ENCODE results near the gene STAT6.

The STAT6 gene

DNA sequence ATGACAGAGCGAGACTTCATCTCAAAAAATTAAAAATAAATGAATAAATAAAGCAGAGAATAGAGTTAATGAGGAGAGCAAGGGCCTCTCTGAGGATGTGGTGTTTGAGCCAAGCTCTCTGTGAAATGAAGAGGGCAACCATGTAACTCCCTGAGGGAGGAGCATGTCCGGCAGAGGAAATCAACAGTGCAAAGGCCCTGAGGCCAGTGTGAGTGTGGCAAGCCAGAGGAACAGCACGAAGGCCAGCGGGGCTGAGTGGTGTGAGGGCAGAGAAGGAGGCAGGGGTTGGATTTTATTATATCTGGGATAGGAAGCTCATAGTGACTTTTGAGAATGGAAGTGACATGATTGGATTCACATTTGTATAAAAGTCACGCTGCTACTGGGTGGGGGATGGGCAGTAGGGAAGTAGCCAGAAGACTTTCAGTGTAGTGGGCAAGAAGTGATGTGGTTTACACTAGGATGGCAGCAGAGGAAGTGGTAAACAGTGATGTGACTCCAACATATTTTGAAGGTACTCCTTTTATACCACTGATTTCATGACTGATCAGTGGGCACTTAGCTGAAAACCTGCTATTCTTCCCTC, 46.5 kb upstream of the STAT6 start:
- no peak overlapping the region for H3K4me3 ChIP-seq (ENCODE audit: low read depth, low read length)
- no peak for DNase-seq (ENCODE audit: low read depth)
- TF ChIP-seq, protein P1, sequence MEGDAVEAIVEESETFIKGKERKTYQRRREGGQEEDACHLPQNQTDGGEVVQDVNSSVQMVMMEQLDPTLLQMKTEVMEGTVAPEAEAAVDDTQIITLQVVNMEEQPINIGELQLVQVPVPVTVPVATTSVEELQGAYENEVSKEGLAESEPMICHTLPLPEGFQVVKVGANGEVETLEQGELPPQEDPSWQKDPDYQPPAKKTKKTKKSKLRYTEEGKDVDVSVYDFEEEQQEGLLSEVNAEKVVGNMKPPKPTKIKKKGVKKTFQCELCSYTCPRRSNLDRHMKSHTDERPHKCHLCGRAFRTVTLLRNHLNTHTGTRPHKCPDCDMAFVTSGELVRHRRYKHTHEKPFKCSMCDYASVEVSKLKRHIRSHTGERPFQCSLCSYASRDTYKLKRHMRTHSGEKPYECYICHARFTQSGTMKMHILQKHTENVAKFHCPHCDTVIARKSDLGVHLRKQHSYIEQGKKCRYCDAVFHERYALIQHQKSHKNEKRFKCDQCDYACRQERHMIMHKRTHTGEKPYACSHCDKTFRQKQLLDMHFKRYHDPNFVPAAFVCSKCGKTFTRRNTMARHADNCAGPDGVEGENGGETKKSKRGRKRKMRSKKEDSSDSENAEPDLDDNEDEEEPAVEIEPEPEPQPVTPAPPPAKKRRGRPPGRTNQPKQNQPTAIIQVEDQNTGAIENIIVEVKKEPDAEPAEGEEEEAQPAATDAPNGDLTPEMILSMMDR (IDR thresholded peaks at IDR 0.05; ENCODE audit: insufficient read depth, low read depth, low read length, missing control alignments): no peak

DNA sequence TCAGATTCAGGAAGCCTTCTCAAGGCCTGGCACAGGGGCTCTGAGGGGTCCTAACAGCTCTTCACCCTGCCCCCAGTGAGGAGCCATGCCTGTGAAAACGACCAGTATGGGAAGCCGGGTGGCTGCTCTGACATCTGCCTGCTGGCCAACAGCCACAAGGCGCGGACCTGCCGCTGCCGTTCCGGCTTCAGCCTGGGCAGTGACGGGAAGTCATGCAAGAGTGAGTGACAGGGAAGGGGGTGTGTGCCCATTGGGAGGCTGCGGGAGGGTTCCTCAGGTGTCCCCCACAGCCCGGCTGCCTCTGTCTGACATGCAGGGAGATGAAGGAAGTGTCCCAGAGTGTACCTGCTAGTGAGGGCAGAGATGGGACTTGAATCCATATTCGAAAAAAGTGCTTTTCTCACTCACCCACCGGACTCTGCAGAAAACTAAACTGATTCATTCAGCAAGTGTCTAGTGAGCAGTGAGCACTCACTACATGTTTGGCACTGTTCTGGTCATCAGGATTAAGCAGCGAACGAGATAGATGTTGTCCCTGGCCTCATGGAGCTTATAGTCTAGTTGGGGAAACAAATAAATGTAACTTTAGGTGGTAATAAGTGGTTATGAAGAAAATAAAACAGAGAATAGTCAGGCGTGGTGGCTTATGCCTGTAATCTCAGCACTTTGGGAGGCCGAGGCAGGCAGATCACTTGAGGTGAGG, 45.7 kb upstream of the STAT6 start:
- TF ChIP-seq, protein P1 (IDR thresholded peaks at IDR 0.05; ENCODE audit: insufficient read depth, low read depth, low read length, missing control alignments): no peak
- no peak for DNase-seq (ENCODE audit: low read depth)
- no peak overlapping the region for H3K4me3 ChIP-seq (ENCODE audit: low read depth, low read length)

DNA sequence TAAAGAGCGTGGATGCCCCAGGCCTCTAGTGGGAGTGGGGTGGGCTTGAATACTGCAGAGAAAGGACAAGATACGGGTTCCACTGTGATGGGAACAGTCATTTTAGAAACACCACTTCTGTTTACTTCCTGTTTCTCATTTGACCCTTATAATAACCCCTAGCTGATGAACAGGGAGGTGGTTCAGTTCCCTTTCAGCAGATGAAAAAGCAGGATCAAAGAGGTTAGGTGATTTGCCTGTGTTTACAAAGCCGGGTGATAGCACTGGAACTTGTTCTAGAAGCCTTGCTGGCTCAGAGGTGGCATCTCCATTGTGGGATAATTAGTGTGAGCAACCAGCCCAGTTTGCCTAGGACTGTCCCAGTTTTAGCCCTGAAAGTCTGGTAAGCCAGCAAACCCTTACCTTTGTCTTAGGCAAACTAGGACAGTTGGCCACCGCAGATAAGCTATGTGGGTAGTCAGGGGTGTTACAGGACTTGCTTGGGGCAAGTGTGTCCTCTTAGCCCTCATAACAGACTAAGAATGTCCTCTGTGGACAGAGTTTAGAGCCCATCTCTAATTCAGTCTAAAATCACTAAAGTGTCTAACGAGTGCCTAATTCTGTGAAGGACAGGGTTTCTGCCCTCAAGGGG, 43.8 kb upstream of the STAT6 start:
- peak; percentile 18 for DNase-seq (ENCODE audit: low read depth)
- H3K4me3 ChIP-seq (ENCODE audit: low read depth, low read length): no peak overlapping the region
- TF ChIP-seq, protein P1 (IDR thresholded peaks at IDR 0.05; ENCODE audit: insufficient read depth, low read depth, low read length, missing control alignments): no peak

DNA sequence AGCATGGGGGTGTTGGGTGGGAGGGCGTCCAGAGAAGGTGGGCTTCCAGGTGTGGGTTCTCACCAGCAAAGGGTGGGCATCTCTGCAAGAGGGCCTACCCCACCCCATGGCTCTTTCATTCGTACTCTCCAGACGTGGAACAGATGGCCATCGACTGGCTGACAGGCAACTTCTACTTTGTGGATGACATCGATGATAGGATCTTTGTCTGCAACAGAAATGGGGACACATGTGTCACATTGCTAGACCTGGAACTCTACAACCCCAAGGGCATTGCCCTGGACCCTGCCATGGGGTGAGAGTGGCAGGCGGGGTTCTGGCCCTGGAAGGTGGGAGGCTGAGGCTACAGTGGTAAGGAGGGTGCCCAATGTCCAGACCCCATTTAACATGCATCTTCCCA, 42.9 kb upstream of the STAT6 start:
- TF ChIP-seq, protein P1 (IDR thresholded peaks at IDR 0.05; ENCODE audit: insufficient read depth, low read depth, low read length, missing control alignments): no peak
- no peak overlapping the region for H3K4me3 ChIP-seq (ENCODE audit: low read depth, low read length)
- DNase-seq (ENCODE audit: low read depth): no peak

DNA sequence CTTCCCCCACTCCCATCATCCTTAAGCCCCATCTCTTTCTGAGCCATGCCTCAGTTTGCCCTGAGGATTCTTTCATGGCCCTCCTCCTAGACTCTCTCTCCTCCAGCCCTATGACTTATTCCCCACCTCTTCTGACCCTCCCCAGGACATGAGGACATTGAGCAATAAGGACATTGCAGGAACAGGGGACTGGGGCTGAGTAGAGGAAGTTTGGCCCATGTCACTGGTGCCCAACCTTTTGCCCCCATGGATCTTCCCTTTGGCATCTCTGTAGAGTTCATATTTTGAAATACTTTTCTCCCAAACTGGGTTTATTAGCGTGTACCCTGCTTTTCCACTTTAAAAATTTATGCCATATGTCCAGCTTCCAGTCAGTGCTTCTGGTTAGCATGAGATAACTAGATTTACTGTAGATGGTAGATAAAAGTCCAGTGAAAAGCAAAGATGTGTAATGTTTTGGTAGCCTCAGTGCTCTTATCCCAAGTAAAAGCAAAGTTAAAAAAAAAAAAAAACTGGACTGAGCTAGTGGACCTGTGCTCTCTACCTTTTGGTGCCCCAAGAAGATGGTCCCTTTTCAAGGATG, 42.3 kb upstream of the STAT6 start:
- H3K4me3 ChIP-seq (ENCODE audit: low read depth, low read length): no peak overlapping the region
- TF ChIP-seq, protein P1 (IDR thresholded peaks at IDR 0.05; ENCODE audit: insufficient read depth, low read depth, low read length, missing control alignments): no peak

DNA sequence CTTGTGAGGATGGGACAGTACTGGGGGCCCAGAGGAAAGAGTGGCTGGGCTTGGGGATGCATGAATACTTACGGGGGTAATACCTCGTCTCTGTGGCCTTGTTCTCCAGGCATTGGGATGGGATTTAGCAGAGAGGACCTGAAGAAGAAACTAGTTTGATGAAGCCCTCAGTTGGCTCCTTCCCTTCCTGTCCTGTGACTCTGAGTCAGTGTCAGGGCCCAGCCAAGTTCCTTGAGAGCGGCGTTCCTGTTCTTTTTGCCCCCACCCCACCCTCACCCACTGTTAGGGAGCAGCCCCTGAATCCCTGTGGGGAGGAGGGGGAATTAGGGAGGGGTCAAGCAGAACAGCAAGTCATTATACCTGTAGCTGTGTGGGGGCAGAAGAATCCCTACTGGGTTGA, 41.5 kb upstream of the STAT6 start:
- no peak for DNase-seq (ENCODE audit: low read depth)
- TF ChIP-seq, protein P1 (IDR thresholded peaks at IDR 0.05; ENCODE audit: insufficient read depth, low read depth, low read length, missing control alignments): no peak
- no peak overlapping the region for H3K4me3 ChIP-seq (ENCODE audit: low read depth, low read length)

More for the DNA sequence above, 42.3 kb upstream of the STAT6 start:
- DNase-seq (ENCODE audit: low read depth): no peak

Measured in GM12865 (cell line).